ENCODE measurements around the gene ASCC1.

ASCC1 gene

DNA sequence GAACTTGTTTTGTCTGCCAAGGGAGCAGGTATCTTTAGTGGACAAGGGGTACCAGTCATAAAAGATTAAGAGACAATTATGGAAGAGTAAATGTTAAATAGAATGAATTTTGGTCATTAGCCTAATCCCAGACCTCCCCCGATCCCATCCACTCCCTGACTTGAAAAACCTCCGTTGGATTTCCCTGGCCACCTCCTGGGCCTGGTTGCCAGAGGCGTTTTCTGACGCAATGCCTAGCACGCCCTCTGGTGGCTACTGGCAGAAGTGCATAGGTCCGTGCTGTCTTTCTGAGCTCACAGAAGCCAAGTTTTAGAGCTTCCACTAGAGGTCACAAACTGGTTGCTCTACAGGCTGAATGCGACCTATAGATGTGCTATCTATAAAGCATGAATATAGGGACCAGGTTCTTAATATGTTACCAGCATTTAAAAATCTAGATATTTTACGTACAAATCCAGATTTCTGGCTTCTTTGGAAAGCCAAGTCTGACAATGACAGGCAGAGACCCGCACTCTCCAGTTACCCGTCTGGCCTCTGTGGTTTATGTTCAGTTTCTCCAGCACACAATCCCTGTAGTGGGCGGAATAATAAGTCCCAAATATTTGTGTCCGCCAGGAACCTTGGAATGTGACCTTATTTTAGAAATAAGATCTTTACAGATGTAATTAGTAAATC is 167.5 kb downstream of the ASCC1 start:
- Mint-ChIP-seq H3K4me1 (peaks cover 25% of the 10 kb centered on the region), H3K36me3 (no peaks in the 10 kb centered on the region), H3K27ac (no peak overlapping the region), H3K27me3 (no peaks in the 10 kb centered on the region), H3K9me3 (peaks cover 3% of the 10 kb centered on the region), H3K4me3 (no peak overlapping the region)
- peak; percentile 84 for ATAC-seq

Data from stimulated activated memory B cell treated with anti-CD40 and anti-IgM and Interleukin-4, amounts not matched to agents 10 μg/mL and 1 μg/mL and 100 μg/mL, for 72 hours (primary cell).